Measurements from ENCODE around the gene PTPRCAP. TPM values are rescaled to one million over a fixed set of nuclear protein-coding genes. Genes with fewer than 3 reads are reported as not detected.

Gene PTPRCAP
- total and polyA plus RNA-seq, 2 experiments from 2014 or later: 0.43 TPM; not detected in 1

- WGBS, 2 experiments (ENCODE audit: low coverage in 1 of 2, low lambda C conversion rate in 2 of 2, missing lambda C conversion rate in 2 of 2): 79 to 93% methylated on average over 7 of the region's 7 CpGs
- H3K9me3 ChIP-seq (ENCODE audit: low read depth): no peaks in the 10 kb centered on the region
- peaks cover 33% of the 10 kb centered on the region for H3K79me2 ChIP-seq (ENCODE audit: insufficient read depth)
- H3K27ac ChIP-seq: no peak overlapping the region
- TF ChIP-seq EZH2phosphoT487 (IDR thresholded peaks at IDR 0.05; ENCODE audit: insufficient read depth, low read depth): no peak
- no peak for TF ChIP-seq EZH2 (IDR thresholded peaks at IDR 0.05; ENCODE audit: insufficient read depth, poor library complexity, severe bottlenecking)
- no peak for DNase-seq
- H3K9me2 ChIP-seq (ENCODE audit: insufficient read depth): no peaks in the 10 kb centered on the region
- H3K9ac ChIP-seq: no peak overlapping the region
- no peak overlapping the region for H3K4me2 ChIP-seq (ENCODE audit: unreplicated experiment)
- no peaks in the 10 kb centered on the region for H3F3A ChIP-seq (ENCODE audit: insufficient read depth)
- H3K27me3 ChIP-seq (replicated peaks; ENCODE audit: insufficient read depth): no peaks in the 10 kb centered on the region
- H3K36me3 ChIP-seq (ENCODE audit: low read depth): peaks cover 7% of the 10 kb centered on the region; the same call in 1 of the 2 replicates
- H2AFZ ChIP-seq: no peak overlapping the region
- H3K4me1 ChIP-seq (ENCODE audit: insufficient read depth): peaks cover 3% of the 10 kb centered on the region
- H4K20me1 ChIP-seq (ENCODE audit: insufficient read depth): no peaks in the 10 kb centered on the region
- in situ Hi-C loops (cut with MboI): no loop called here
- H3K4me3 ChIP-seq: no peak overlapping the region
These were observed 41.3 kb downstream of the PTPRCAP start for GRCh38 chr11:67396259-67396581.

DNA sequence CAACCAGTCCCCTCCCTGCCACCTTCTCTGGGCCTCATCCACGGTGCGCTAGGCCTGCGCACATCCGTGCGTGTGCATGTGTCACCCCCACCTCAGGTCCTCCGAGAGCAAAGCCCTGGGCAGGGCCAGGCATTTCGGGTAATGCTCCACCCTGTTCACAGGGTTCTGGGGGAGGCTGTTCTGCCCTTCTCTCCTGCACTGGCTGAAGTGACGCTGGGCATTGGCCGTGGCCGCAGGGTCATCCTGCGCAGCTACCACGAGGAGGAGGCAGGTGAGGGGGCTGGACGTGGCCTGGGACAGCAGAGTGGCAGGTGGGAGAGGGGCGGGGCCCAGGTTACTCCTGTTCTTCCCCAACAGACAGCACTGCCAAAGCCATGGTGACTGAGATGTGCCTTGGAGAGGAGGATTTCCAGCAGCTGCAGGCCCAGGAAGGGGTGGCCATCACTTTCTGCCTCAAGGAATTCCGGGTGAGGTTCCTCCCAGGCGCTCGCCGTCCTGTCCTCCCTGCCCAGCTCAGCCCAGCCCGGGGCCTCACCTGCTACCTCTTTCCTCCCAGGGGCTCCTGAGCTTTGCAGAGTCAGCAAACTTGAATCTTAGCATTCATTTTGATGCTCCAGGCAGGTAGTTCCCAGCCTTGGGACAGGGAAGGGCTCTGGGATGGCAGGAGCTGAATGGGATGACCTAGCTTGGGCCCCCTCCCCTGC, 41.8 kb downstream of the PTPRCAP start:
- H4K20me1 ChIP-seq (ENCODE audit: insufficient read depth): no peaks in the 10 kb centered on the region
- H3K4me2 ChIP-seq (ENCODE audit: unreplicated experiment): no peak overlapping the region
- H3K36me3 ChIP-seq (ENCODE audit: low read depth): peaks cover 7% of the 10 kb centered on the region; the same call in 1 of the 2 replicates
- H3F3A ChIP-seq (ENCODE audit: insufficient read depth): no peaks in the 10 kb centered on the region
- in situ Hi-C loops (cut with MboI): no loop called here
- H3K79me2 ChIP-seq (ENCODE audit: insufficient read depth): peaks cover 33% of the 10 kb centered on the region
- TF ChIP-seq EZH2phosphoT487 (IDR thresholded peaks at IDR 0.05; ENCODE audit: insufficient read depth, low read depth) (no peak), EZH2 (IDR thresholded peaks at IDR 0.05; ENCODE audit: insufficient read depth, poor library complexity, severe bottlenecking) (no peak)
- DNase-seq: no peak
- H3K9ac ChIP-seq: no peak overlapping the region
- 87 to 91% methylated on average over 18 to 19 of the region's 19 CpGs for WGBS, 2 experiments (ENCODE audit: low coverage in 1 of 2, low lambda C conversion rate in 2 of 2, missing lambda C conversion rate in 2 of 2)
- H2AFZ ChIP-seq: no peak overlapping the region
- H3K27ac ChIP-seq: no peak overlapping the region
- H3K9me2 ChIP-seq (ENCODE audit: insufficient read depth): no peaks in the 10 kb centered on the region
- H3K4me1 ChIP-seq (ENCODE audit: insufficient read depth): peaks cover 4% of the 10 kb centered on the region
- no peaks in the 10 kb centered on the region for H3K27me3 ChIP-seq (replicated peaks; ENCODE audit: insufficient read depth)
- H3K9me3 ChIP-seq (ENCODE audit: low read depth): no peaks in the 10 kb centered on the region
- no peak overlapping the region for H3K4me3 ChIP-seq

DNA sequence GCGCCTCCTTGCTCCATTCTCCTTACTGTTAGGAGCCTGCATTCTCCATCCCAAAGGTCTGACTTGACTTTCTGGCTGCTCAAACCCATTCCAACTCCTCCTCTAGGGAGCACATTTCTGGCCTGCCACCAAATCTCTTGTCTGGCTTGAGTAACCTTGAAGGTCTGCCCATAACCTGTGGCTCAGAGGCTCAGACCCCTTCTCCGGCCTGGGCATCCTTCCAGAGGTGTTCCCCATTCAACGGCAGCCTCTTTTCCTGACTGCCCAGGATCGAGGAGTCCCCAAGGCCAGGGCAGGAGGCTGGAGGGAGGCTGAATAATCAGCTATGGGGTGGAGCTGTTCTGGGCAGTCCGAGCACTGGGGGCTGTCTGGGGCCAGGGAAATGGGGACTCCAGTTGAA, 43.5 kb downstream of the PTPRCAP start:
- H4K20me1 ChIP-seq (ENCODE audit: insufficient read depth): no peaks in the 10 kb centered on the region
- in situ Hi-C loops (cut with MboI): no loop called here
- H3K4me3 ChIP-seq: no peak overlapping the region
- H3K27me3 ChIP-seq (replicated peaks; ENCODE audit: insufficient read depth): no peaks in the 10 kb centered on the region
- H3K27ac ChIP-seq: no peak overlapping the region
- H3K4me2 ChIP-seq (ENCODE audit: unreplicated experiment): no peak overlapping the region
- WGBS, 2 experiments (ENCODE audit: low coverage in 1 of 2, low lambda C conversion rate in 2 of 2, missing lambda C conversion rate in 2 of 2): 83 to 89% methylated on average over 5 of the region's 5 CpGs
- peaks cover 24% of the 10 kb centered on the region for H3K79me2 ChIP-seq (ENCODE audit: insufficient read depth)
- DNase-seq: no peak
- peaks cover 7% of the 10 kb centered on the region; the same call in 1 of the 2 replicates for H3K36me3 ChIP-seq (ENCODE audit: low read depth)
- H2AFZ ChIP-seq: no peak overlapping the region
- H3K9me3 ChIP-seq (ENCODE audit: low read depth): no peaks in the 10 kb centered on the region
- no peaks in the 10 kb centered on the region for H3F3A ChIP-seq (ENCODE audit: insufficient read depth)
- no peak for TF ChIP-seq EZH2phosphoT487 (IDR thresholded peaks at IDR 0.05; ENCODE audit: insufficient read depth, low read depth)
- TF ChIP-seq EZH2 (IDR thresholded peaks at IDR 0.05; ENCODE audit: insufficient read depth, poor library complexity, severe bottlenecking): no peak
- no peak overlapping the region for H3K9ac ChIP-seq
- H3K4me1 ChIP-seq (ENCODE audit: insufficient read depth): peaks cover 4% of the 10 kb centered on the region; the same call in 1 of the 2 replicates
- H3K9me2 ChIP-seq (ENCODE audit: insufficient read depth): no peaks in the 10 kb centered on the region

- Histone ChIP-seq H3K27ac (no peak overlapping the region), H2AFZ (no peak overlapping the region), H3K36me3 (ENCODE audit: low read depth) (peaks cover 7% of the 10 kb centered on the region; the same call in 1 of the 2 replicates), H3K79me2 (ENCODE audit: insufficient read depth) (peaks cover 24% of the 10 kb centered on the region), H3K9me2 (ENCODE audit: insufficient read depth) (no peaks in the 10 kb centered on the region), H3K27me3 (replicated peaks; ENCODE audit: insufficient read depth) (no peaks in the 10 kb centered on the region), H3K4me2 (ENCODE audit: unreplicated experiment) (no peak overlapping the region), H3K4me1 (ENCODE audit: insufficient read depth) (peaks cover 4% of the 10 kb centered on the region; the same call in 1 of the 2 replicates), H4K20me1 (ENCODE audit: insufficient read depth) (no peaks in the 10 kb centered on the region), H3K9ac (no peak overlapping the region), H3F3A (ENCODE audit: insufficient read depth) (no peaks in the 10 kb centered on the region), H3K9me3 (ENCODE audit: low read depth) (no peaks in the 10 kb centered on the region), H3K4me3 (no peak overlapping the region)
- WGBS, 2 experiments (ENCODE audit: low coverage in 1 of 2, low lambda C conversion rate in 2 of 2, missing lambda C conversion rate in 2 of 2): 92% methylated on average over 18 of the region's 18 CpGs
- no peak for TF ChIP-seq EZH2phosphoT487 (IDR thresholded peaks at IDR 0.05; ENCODE audit: insufficient read depth, low read depth)
- no peak for TF ChIP-seq EZH2 (IDR thresholded peaks at IDR 0.05; ENCODE audit: insufficient read depth, poor library complexity, severe bottlenecking)
- in situ Hi-C loops (cut with MboI): no loop called here
- DNase-seq: no peak
These were observed 44.0 kb downstream of the PTPRCAP start for GRCh38 chr11:67393437-67393836.

Data from GM23248 (cell line).